ENCODE data around the gene MPL. TPM values are rescaled to one million over a fixed set of nuclear protein-coding genes. Genes with fewer than 3 reads are reported as not detected.
"Not testable (repeated sequence)": the region's sequence is repeated elsewhere in the genome, so short reads cannot be mapped to it uniquely, and the experiment has no call there.

The MPL gene
- total and polyA plus RNA-seq, 8 donors = not detected

DNA sequence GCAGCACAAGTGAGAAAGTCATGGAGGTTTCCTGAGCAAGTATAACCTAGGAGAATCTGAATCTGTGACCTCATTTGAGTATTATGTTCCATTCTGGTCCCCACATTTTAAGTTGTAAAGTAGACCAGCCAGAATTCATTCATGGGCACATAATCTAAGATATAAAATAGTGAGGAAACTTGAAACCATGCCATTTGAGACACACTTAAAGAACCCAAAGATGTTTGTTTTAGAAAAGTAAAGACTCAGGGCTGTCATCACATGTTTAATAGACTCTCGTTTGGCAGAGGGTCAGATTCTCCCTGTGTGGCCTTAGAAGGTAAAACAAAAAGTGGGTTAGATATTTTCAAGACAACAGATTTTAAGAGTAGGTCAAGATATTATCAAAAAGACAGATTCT, 58.4 kb downstream of the MPL start:
- WGBS, 5 donors = 25 to 56% (median 44%) methylated on average over 1 of the region's 1 CpG
- H3K4me3 ChIP-seq = no peak overlapping the region

DNA sequence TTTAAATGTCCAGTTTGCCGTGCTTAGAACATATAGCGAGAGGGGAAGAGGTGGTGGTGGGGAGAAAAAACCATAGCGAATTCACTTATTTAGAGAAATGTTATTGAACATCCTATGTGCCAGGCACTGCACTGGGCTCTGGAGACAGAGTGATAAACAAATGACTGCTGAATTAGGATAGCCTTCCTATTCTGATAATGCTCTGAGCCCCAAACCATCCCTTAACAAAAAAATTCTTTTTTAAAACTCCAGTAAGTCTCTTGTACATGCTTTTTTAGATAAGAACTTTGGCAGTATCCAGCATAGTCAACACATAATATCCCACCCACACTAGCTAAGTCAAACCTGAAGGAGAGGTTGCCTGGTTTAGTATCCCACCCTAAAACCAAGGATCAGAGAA, 60.6 kb downstream of the MPL start:
- DNase-seq = no peak
- WGBS, 5 donors = 95 to 97% (median 96%) methylated on average over 3 of the region's 3 CpGs
- H3K36me3 ChIP-seq = peaks cover 0 to 35% (median 25%) of the 10 kb centered on the region in 4 donors
- H3K27me3 ChIP-seq = no peaks in the 10 kb centered on the region
- TF ChIP-seq POLR2A (IDR thresholded peaks at IDR 0.05) (no peak), POLR2AphosphoS5 (IDR thresholded peaks at IDR 0.05) (no peak), EP300 (IDR thresholded peaks at IDR 0.05) (no peak)
- TF ChIP-seq, protein P1, sequence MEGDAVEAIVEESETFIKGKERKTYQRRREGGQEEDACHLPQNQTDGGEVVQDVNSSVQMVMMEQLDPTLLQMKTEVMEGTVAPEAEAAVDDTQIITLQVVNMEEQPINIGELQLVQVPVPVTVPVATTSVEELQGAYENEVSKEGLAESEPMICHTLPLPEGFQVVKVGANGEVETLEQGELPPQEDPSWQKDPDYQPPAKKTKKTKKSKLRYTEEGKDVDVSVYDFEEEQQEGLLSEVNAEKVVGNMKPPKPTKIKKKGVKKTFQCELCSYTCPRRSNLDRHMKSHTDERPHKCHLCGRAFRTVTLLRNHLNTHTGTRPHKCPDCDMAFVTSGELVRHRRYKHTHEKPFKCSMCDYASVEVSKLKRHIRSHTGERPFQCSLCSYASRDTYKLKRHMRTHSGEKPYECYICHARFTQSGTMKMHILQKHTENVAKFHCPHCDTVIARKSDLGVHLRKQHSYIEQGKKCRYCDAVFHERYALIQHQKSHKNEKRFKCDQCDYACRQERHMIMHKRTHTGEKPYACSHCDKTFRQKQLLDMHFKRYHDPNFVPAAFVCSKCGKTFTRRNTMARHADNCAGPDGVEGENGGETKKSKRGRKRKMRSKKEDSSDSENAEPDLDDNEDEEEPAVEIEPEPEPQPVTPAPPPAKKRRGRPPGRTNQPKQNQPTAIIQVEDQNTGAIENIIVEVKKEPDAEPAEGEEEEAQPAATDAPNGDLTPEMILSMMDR (IDR thresholded peaks at IDR 0.05) = no peak
- H3K4me1 ChIP-seq = peaks cover 0 to 16% (median 8%) of the 10 kb centered on the region in 4 donors
- H3K27ac ChIP-seq = no peak overlapping the region
- H3K4me3 ChIP-seq = no peak overlapping the region
- intact Hi-C loops (cut with DNase I; ENCODE audit: low total_unique reads) = no loop called here
- H3K9me3 ChIP-seq = no peaks in the 10 kb centered on the region

More for the DNA sequence above, 58.4 kb downstream of the MPL start:
- intact Hi-C loops (cut with DNase I; ENCODE audit: low total_unique reads) = no loop called here
- Histone ChIP-seq H3K9me3 (no peaks in the 10 kb centered on the region), H3K36me3 (peaks cover 0 to 29% (median 19%) of the 10 kb centered on the region in 4 donors), H3K27me3 (no peaks in the 10 kb centered on the region), H3K27ac (no peak overlapping the region), H3K4me1 (peaks cover 0 to 21% (median 6%) of the 10 kb centered on the region in 4 donors)
- DNase-seq = no peak
- TF ChIP-seq POLR2AphosphoS5 (IDR thresholded peaks at IDR 0.05) = no peak

DNA sequence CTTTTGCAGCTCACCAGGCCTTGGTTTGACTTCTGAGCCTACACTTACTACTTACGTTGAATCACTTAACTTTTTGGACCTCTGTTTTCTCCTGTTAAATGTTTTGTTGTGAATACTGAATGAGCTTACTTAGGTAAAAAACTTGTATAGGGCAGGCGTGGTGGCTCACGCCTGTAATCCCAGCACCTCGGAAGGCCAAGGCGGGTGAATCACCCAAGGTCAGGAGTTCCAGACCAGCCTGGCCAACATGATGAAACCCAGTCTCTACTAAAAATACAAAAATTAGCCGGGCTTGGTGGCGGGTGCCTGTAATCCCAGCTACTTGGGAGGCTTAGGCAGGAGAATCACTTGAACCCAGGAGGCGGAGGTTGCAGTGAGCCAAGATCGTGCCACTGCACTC, 62.8 kb downstream of the MPL start:
- intact Hi-C loops (cut with DNase I; ENCODE audit: low total_unique reads); H3K9me3 ChIP-seq; H3K27ac ChIP-seq; H3K4me3 ChIP-seq; H3K27me3 ChIP-seq; DNase-seq: not testable (repeated sequence)
- Histone ChIP-seq H3K4me1 (peaks cover 0 to 16% (median 4%) of the 10 kb centered on the region in 4 donors), H3K36me3 (peaks cover 18 to 54% (median 41%) of the 10 kb centered on the region in 4 donors)
- 95 to 98% (median 97%) methylated on average over 9 of the region's 9 CpGs for WGBS, 5 donors

DNA sequence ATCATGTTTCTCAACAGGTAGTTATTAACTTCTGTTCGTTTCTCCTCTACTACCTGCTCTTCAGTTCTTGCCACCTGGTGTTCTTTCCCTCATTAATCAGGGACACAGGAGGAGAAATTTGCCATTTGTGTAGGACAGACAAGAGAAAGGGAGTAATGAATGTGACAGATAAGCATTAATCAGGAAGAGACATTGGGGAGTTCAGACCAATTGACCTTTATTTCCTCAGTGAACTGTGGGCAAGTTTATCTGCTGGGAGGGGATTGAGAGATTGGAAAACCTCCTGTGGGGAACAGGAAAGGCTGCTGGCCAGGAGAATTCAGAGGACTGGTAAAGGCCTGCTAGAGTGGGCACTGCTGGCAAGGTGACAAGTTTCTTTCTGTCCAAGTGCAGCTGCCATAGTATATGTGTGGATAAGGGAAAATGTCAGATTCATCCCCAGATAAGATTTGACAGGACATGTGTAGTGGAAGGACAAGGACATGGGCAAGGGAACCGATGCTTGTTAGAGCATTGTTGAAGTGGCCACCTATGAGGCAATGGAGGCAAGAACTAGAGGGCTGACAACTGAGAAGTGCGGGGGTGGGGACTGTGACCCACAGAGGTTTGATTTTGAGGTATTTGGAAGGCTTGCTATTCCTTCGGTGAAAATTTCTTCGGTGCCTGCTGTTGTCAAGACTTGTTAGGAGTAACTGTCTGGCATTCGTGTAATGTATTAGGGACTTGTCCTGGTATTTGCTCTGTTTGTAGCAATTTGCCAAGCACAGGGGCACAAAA, 64.7 kb downstream of the MPL start:
- Histone ChIP-seq H3K9me3 (no peaks in the 10 kb centered on the region), H3K27ac (no peak overlapping the region), H3K4me3 (no peak overlapping the region), H3K4me1 (peaks cover 0 to 9% (median 3%) of the 10 kb centered on the region in 4 donors), H3K36me3 (peaks cover 34 to 56% (median 49%) of the 10 kb centered on the region in 4 donors), H3K27me3 (no peaks in the 10 kb centered on the region)
- intact Hi-C loops (cut with DNase I; ENCODE audit: low total_unique reads) = no loop called here
- no peak for DNase-seq
- 86 to 90% (median 88%) methylated on average over 6 of the region's 6 CpGs for WGBS, 5 donors
- TF ChIP-seq POLR2A (IDR thresholded peaks at IDR 0.05) = no peak
- TF ChIP-seq POLR2AphosphoS5 (IDR thresholded peaks at IDR 0.05) = no peak
- TF ChIP-seq EP300 (IDR thresholded peaks at IDR 0.05) = no peak
- TF ChIP-seq, protein P1 (IDR thresholded peaks at IDR 0.05) = no peak

Other genes with a start within 250 kb of the MPL start
- 10 to 100 TPM in 4 of 5 donors, 1 to 10 TPM in 1; 4.1 to 53.3 (median 37.2) TPM for gene EBNA1BP2, start 165.5 kb upstream of the MPL start, total RNA-seq
- 10 to 100 TPM; 50.4 to 58.9 (median 52.5) TPM for gene EBNA1BP2, start 165.5 kb upstream of the MPL start, polyA plus RNA-seq
- gene CFAP57, start 165.5 kb upstream of the MPL start, total RNA-seq = 1 to 10 TPM in 1 of 5 donors, under 1 TPM in 1, not detected in 3; 0.37 to 1.4 TPM
- gene CFAP57, start 165.5 kb upstream of the MPL start, polyA plus RNA-seq = under 1 TPM; 0.08 to 0.15 (median 0.12) TPM
- 10 to 100 TPM in 3 of 5 donors, 1 to 10 TPM in 2; 7.0 to 41.9 (median 13.6) TPM for gene TMEM125, start 67.8 kb upstream of the MPL start, total RNA-seq
- 10 to 100 TPM; 19.2 to 38.8 (median 26.5) TPM for gene TMEM125, start 67.8 kb upstream of the MPL start, polyA plus RNA-seq
- 10 to 100 TPM in 2 of 5 donors, 1 to 10 TPM in 2, not detected in 1; 4.3 to 24.3 (median 11.6) TPM for gene C1orf210, start 52.2 kb upstream of the MPL start, total RNA-seq
- 10 to 100 TPM in 2 of 3 donors, 1 to 10 TPM in 1; 7.7 to 34.4 (median 20.2) TPM for gene C1orf210, start 52.2 kb upstream of the MPL start, polyA plus RNA-seq
- 10 to 100 TPM in 4 of 5 donors, not detected in 1; 13.8 to 36.2 (median 16.4) TPM for gene TIE1, start 36.8 kb upstream of the MPL start, total RNA-seq
- 1 to 10 TPM; 2.1 to 5.8 (median 3.1) TPM for gene TIE1, start 36.8 kb upstream of the MPL start, polyA plus RNA-seq
- 10 to 100 TPM in 2 of 5 donors, 1 to 10 TPM in 3; 1.8 to 22.3 (median 7.9) TPM for gene CDC20, start 21.2 kb downstream of the MPL start, total RNA-seq
- gene CDC20, start 21.2 kb downstream of the MPL start, polyA plus RNA-seq = 10 to 100 TPM; 11.1 to 31.4 (median 11.3) TPM
- gene ELOVL1, start 30.2 kb downstream of the MPL start, total RNA-seq = 100 to 1,000 TPM in 1 of 5 donors, 10 to 100 TPM in 3, 1 to 10 TPM in 1; 7.6 to 109 (median 36.8) TPM
- gene ELOVL1, start 30.2 kb downstream of the MPL start, polyA plus RNA-seq = 10 to 100 TPM; 35.6 to 83.8 (median 74.6) TPM
- gene MED8, start 52.0 kb downstream of the MPL start, total RNA-seq = 10 to 100 TPM in 4 of 5 donors, 1 to 10 TPM in 1; 5.8 to 52.2 (median 29.6) TPM
- 10 to 100 TPM; 28.3 to 46.1 (median 30.6) TPM for gene MED8, start 52.0 kb downstream of the MPL start, polyA plus RNA-seq
- 10 to 100 TPM; 49.6 to 69.3 (median 56.7) TPM for gene SZT2, start 52.1 kb downstream of the MPL start, total RNA-seq
- gene SZT2, start 52.1 kb downstream of the MPL start, polyA plus RNA-seq = 10 to 100 TPM in 1 of 3 donors, 1 to 10 TPM in 2; 4.9 to 10.2 (median 9.3) TPM
- gene HYI, start 116.1 kb downstream of the MPL start, total RNA-seq = 10 to 100 TPM; 24.4 to 77.6 (median 43.6) TPM
- gene HYI, start 116.1 kb downstream of the MPL start, polyA plus RNA-seq = 100 to 1,000 TPM in 2 of 3 donors, 10 to 100 TPM in 1; 64.2 to 173 (median 143) TPM
- 100 to 1,000 TPM in 4 of 5 donors, 10 to 100 TPM in 1; 63.0 to 282 (median 114) TPM for gene PTPRF, start 193.1 kb downstream of the MPL start, total RNA-seq
- 10 to 100 TPM; 11.3 to 53.3 (median 30.4) TPM for gene PTPRF, start 193.1 kb downstream of the MPL start, polyA plus RNA-seq